Activated T-cell treated with anti-CD3 and anti-CD28 coated beads, Interleukin-2, amount 50 U/mL, for 72 hours (primary cell): ENCODE measurements around the gene PCCA. TPM values are rescaled to one million over a fixed set of nuclear protein-coding genes. Genes with fewer than 3 reads are reported as not detected.

ENCODE experiments used
- ATAC-seq, 2 donors: fragments of 150-1000 bp; cut with Tn5 transposase; replicated peaks in 1 of 2; 2 replicates each; pipeline ENCODE4 v1.10.0; 2021; ENCODE audit warnings: moderate library complexity in 2 of 2, mild to moderate bottlenecking in 1 of 2
- DNase-seq, 2 donors: peaks; one replicate each; pipeline ENCODE4 v3.0.0; 2021 to 2022; ENCODE audit warnings: mixed read lengths in 1 of 2
- H3K27ac Mint-ChIP-seq: one replicate; pipeline ENCODE4 v1.8.0; 2022; ENCODE audit warnings: mild to moderate bottlenecking, moderate library complexity, mixed read lengths
- H3K27me3 Mint-ChIP-seq: one replicate; pipeline ENCODE4 v1.8.0; 2022; ENCODE audit warnings: low read depth, mixed read lengths
- H3K36me3 Mint-ChIP-seq, 2 donors: one replicate each; pipeline ENCODE4 v1.8.0; 2022; ENCODE audit warnings: mixed read lengths in 2 of 2, mild to moderate bottlenecking in 1 of 2; ENCODE audit not compliant: insufficient read depth in 2 of 2
- H3K4me1 Mint-ChIP-seq: one replicate; pipeline ENCODE4 v1.8.0; 2022; ENCODE audit warnings: low read depth, mixed read lengths
- H3K4me3 Mint-ChIP-seq, 2 donors: one replicate each; pipeline ENCODE4 v1.8.0; 2022; ENCODE audit warnings: mild to moderate bottlenecking in 2 of 2, mixed read lengths in 2 of 2, moderate library complexity in 2 of 2
- H3K9me3 Mint-ChIP-seq, 2 donors: one replicate each; pipeline ENCODE4 v1.8.0; 2022; ENCODE audit warnings: mixed read lengths in 2 of 2
- total RNA-seq, 2 donors: library from RNA; stranded (reverse); gene quantifications; one replicate each; pipeline ENCODE4 v1.2.3, GENCODE V29; 2022

The PCCA gene
- total RNA-seq, 2 donors from 2014 or later = 10.5 to 16.9 TPM

DNA sequence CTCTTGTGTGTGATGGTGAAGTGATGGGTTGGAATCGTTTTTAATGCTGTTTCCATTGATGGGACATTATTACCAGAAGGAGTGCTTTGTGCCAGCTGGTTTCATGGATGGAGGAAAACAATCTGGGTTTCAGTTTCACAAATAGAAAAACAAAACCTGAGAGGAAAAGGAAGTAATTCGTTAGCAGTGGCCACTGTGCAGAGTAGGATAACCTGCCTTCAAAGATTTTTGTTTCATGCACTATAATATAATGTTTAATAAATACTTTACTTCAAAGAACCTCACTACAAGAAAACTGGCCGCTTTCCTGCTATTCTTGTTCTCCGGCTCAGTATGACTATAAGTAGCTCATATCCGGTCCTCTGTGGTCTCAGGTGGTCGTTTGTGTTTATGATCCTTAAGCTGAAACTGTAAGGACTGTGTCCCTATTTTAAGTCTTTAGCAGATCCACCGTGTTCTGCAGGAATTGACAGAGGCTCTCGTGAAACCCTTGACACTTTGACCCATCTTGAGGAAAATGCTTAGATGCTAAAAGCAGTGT lies 395.0 kb downstream of the PCCA start:
- DNase-seq (no peak), ATAC-seq (no peak)
- H3K27ac Mint-ChIP-seq = peak overlapping the region; percentile 31
- H3K36me3 Mint-ChIP-seq = no peaks in the 10 kb centered on the region
- no peaks in the 10 kb centered on the region for H3K9me3 Mint-ChIP-seq
- no peak overlapping the region for H3K4me3 Mint-ChIP-seq
- peaks cover 14% of the 10 kb centered on the region for H3K4me1 Mint-ChIP-seq
- no peaks in the 10 kb centered on the region for H3K27me3 Mint-ChIP-seq

DNA sequence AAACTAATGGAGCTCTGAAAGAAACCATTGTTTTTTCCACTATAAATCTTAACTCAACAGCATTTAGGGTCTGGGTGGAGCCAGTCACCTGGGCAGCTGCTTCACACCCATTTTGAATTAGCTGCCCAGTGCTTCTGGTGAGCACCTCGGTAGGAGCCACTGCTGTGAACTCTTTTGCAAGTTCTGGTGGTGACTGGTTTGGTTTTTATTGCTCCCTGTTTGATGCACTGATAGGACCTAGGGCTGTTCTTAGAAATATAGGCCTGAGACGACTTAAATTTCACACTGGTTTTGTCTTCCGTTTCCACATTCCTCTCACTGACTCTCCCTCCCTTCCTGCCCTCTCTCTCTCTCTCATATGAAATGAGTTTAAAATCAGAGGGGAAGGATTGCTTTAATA lies 395.8 kb downstream of the PCCA start:
- H3K27ac Mint-ChIP-seq = no peak overlapping the region
- ATAC-seq = peak in 1 of 2 donors; percentile 32

DNA sequence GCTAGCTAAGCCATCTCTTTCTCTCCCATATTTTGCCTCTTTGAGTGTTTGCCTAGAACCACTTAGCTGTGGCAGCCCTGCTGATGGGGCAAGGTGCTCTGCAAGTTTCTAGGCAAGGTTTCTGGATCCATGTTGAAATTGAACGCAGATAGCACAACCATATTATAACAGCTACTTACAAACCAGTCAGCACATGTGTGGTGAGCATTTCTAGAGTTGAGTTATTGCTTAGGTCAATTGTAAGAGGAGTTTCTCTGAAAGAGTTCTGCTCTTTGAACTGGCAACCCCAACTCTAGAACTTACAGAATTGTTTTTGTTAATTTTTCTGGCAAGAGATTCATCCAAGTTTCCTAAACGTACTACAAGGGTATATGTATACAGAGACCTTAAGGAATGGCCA lies 396.4 kb downstream of the PCCA start:
- ATAC-seq (peak in 1 of 2 donors; percentile 52), DNase-seq (no peak)
- peaks cover 14% of the 10 kb centered on the region for H3K4me1 Mint-ChIP-seq
- H3K27me3 Mint-ChIP-seq = no peaks in the 10 kb centered on the region
- no peaks in the 10 kb centered on the region for H3K36me3 Mint-ChIP-seq
- H3K9me3 Mint-ChIP-seq = no peaks in the 10 kb centered on the region
- no peak overlapping the region for H3K27ac Mint-ChIP-seq
- H3K4me3 Mint-ChIP-seq = no peak overlapping the region

More for the DNA sequence above, 395.8 kb downstream of the PCCA start:
- no peaks in the 10 kb centered on the region for H3K9me3 Mint-ChIP-seq
- H3K36me3 Mint-ChIP-seq = no peaks in the 10 kb centered on the region
- peaks cover 14% of the 10 kb centered on the region for H3K4me1 Mint-ChIP-seq
- no peak for DNase-seq
- H3K27me3 Mint-ChIP-seq = no peaks in the 10 kb centered on the region
- no peak overlapping the region for H3K4me3 Mint-ChIP-seq

DNA sequence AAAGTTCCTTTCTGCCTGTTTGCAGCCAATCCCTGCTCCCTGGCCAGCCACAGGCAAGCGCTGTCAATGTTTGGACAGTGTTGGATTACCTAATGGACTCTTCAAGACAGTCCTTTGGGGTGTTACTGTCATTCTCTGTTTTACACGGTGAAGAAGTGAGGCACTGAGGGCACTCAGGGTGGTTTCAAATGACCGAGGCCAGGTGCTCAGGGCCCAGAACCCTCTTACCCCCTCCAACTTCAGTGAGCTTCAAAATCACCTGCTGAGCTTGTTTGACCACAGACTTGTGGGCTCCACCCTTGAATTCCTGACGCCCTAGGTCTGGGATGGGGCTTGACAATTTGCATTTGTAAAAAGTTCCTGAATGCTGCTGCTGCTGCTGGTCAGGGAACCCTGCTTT lies 401.8 kb downstream of the PCCA start:
- H3K9me3 Mint-ChIP-seq = no peaks in the 10 kb centered on the region
- no peak overlapping the region for H3K27ac Mint-ChIP-seq
- no peaks in the 10 kb centered on the region for H3K4me1 Mint-ChIP-seq
- DNase-seq (no peak), ATAC-seq (no peak)
- H3K4me3 Mint-ChIP-seq = no peak overlapping the region
- H3K36me3 Mint-ChIP-seq = no peaks in the 10 kb centered on the region
- H3K27me3 Mint-ChIP-seq = no peaks in the 10 kb centered on the region

DNA sequence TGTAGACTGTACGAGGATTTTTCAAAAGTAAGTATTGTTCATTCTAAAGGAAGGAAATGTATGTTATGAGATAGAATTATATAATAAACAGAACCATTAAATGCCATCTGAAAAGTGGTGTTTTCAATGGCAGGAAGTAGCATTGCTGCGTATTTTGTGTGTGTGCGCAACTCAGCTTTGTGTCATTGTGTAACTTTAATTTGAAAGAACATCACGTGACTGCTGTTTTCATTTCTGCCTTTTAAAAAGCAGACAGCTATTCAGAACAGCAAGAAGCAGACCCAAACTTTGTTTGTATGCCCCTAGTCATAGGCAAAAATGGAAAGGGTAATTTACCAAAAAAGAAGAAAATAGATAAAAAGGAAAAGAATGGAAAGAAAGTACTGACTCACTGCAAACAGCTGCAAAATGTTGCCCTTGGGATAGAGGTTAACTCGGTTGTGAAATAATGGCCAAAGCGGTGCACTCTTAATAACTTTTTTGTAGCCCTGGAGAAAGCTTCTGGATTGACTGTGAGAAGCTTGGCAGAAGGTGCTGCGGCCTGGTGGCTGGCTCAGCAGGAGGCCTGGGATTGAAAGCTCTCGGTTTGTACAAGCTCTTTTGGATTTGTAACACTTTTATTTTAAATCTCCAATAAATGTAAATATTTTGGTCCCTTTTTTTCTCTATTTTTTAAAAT lies 402.4 kb downstream of the PCCA start:
- ATAC-seq = no peak
- Mint-ChIP-seq H3K4me1 (no peaks in the 10 kb centered on the region), H3K27me3 (no peaks in the 10 kb centered on the region), H3K4me3 (no peak overlapping the region), H3K9me3 (no peaks in the 10 kb centered on the region), H3K27ac (no peak overlapping the region), H3K36me3 (no peaks in the 10 kb centered on the region)
- no peak for DNase-seq

DNA sequence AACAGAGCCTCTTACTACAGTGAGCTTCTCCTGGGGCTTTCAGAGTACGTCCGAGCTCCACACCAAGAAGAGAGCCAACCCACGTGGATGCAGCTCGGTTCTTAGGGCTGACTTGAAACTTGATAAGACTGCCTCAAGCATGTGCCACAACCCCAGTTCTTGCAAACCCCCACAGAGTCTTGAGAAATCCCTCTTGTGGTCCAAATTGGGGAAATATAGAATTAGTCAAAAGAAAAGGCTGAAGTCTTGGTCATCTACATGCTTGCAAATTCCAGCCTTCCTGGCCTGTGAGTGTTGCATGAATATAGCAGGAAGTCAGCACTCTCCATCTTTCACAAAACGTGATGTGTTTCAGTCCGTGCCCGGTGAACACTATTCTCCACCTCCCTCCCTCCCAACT lies 404.5 kb downstream of the PCCA start:
- H3K9me3 Mint-ChIP-seq = no peaks in the 10 kb centered on the region
- H3K4me3 Mint-ChIP-seq = no peak overlapping the region
- no peaks in the 10 kb centered on the region for H3K27me3 Mint-ChIP-seq
- DNase-seq = no peak
- no peak overlapping the region for H3K27ac Mint-ChIP-seq
- ATAC-seq = no peak
- no peaks in the 10 kb centered on the region for H3K36me3 Mint-ChIP-seq
- no peaks in the 10 kb centered on the region for H3K4me1 Mint-ChIP-seq

DNA sequence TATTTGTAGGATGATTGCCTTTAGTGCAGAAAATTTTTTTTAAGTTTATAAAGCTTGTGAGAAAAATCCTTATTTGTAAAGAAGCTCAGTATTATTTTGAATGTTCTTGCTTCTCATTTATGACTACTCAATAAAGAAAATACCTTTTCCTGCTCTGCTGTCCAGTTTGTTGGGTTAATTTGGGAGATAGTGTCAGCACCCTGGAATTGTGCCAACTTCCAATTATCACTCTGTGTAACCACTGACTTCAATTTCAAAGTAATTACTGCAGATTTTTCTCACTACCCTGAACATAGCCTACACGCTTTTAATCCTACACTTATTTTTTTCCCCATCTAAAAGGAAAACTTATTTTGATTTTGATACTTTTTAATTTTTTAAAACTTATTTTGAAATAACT lies 406.6 kb downstream of the PCCA start:
- Mint-ChIP-seq H3K4me1 (no peaks in the 10 kb centered on the region), H3K27ac (no peak overlapping the region), H3K27me3 (no peaks in the 10 kb centered on the region), H3K4me3 (no peak overlapping the region), H3K9me3 (no peaks in the 10 kb centered on the region), H3K36me3 (no peaks in the 10 kb centered on the region)
- ATAC-seq (no peak), DNase-seq (no peak)

DNA sequence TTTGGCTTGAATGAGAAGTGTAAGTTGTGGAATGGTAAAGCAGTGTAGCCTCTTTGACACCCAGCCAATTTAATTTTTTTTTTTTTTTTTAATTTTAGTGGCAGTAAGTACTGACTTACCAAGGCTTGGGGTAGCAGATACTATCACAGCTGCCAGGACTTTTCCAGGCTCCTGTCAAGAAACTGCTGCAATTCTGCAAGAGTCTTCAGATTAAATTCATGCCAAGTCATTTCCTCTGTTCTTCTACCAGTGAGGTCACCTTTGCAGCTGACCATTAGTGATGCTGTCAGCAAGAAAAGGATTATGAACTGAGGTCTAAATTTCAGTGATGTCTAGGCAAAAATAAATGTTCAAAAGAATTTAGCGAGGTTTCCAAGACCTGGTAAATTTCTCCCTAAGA lies 408.5 kb downstream of the PCCA start:
- no peak overlapping the region for H3K27ac Mint-ChIP-seq
- no peak overlapping the region for H3K4me3 Mint-ChIP-seq
- H3K9me3 Mint-ChIP-seq = no peaks in the 10 kb centered on the region
- ATAC-seq = no peak
- peaks cover 2% of the 10 kb centered on the region for H3K27me3 Mint-ChIP-seq
- H3K4me1 Mint-ChIP-seq = no peaks in the 10 kb centered on the region
- H3K36me3 Mint-ChIP-seq = no peaks in the 10 kb centered on the region
- no peak for DNase-seq

DNA sequence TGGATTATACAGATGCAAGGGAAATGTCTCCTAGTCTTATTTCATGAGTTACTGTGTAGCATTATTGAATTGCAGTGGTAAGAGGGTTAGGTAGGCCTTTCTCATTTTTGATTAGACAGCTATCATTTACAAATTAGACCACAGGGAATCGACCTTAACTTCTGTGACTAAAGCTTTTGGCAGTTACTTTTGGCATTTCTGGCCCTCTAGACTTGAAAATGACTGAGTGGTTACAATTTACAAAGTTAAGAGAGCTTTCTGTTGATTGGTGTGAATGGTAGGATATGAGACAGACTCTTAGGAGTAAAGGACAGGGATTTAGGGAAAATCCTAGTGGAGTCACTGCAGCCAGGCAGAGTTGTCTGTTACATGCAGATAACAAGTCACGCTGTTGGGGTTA lies 413.6 kb downstream of the PCCA start:
- Mint-ChIP-seq H3K27me3 (peaks cover 17% of the 10 kb centered on the region), H3K36me3 (no peaks in the 10 kb centered on the region), H3K27ac (no peak overlapping the region), H3K9me3 (no peaks in the 10 kb centered on the region), H3K4me1 (peaks cover 24% of the 10 kb centered on the region), H3K4me3 (no peak overlapping the region)
- no peak for ATAC-seq
- DNase-seq = no peak

DNA sequence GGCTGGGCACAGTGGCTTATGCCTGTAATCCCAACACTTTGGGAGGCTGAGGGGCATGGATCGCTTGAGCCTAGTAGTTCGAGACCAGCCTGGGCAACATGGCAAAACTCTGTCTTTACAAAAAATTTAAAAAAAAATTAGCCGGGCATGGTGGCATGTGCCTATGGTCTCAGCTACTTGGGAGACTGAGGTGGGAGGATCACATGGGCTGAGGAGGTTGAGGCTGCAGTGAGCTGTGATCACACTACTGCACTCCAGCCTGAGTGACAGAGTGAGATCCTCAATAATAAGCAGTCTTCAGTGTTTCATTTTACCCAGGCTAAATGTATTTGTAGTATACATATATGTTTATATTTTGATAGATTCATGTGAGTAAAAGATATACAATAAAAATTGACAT lies 414.7 kb downstream of the PCCA start:
- H3K27me3 Mint-ChIP-seq = peaks cover 26% of the 10 kb centered on the region
- no peaks in the 10 kb centered on the region for H3K36me3 Mint-ChIP-seq
- DNase-seq = no peak
- no peaks in the 10 kb centered on the region for H3K9me3 Mint-ChIP-seq
- no peak overlapping the region for H3K4me3 Mint-ChIP-seq
- ATAC-seq = no peak
- no peak overlapping the region for H3K27ac Mint-ChIP-seq
- peaks cover 28% of the 10 kb centered on the region for H3K4me1 Mint-ChIP-seq

DNA sequence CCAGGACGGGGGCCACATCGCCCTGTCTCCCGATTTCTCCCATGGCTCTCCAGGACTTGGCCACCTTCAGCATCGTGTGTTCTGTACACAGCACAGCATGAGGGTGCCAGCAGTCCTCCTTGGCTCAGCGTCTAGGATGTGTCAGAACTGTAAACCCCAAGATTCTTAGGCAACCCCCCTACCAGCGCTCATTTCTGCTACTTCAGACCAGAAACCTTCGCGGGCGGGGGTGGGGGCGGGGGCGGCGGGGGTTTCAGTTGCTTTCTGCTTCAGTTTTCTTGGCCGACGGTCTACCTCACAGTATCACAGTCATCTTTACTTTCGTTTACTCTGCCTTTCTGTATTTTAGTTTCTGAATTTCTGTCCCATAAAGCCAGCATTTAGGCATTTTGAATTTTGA lies 417.3 kb downstream of the PCCA start:
- H3K36me3 Mint-ChIP-seq = no peaks in the 10 kb centered on the region
- peaks cover 48% of the 10 kb centered on the region for H3K27me3 Mint-ChIP-seq
- DNase-seq (peak; percentile 70 to 72), ATAC-seq (peak; percentile 96 to 97)
- peak overlapping the region; percentile 89 for H3K27ac Mint-ChIP-seq
- no peaks in the 10 kb centered on the region for H3K9me3 Mint-ChIP-seq
- peak overlapping the region; percentile 72 to 78 for H3K4me3 Mint-ChIP-seq
- peaks cover 28% of the 10 kb centered on the region for H3K4me1 Mint-ChIP-seq

DNA sequence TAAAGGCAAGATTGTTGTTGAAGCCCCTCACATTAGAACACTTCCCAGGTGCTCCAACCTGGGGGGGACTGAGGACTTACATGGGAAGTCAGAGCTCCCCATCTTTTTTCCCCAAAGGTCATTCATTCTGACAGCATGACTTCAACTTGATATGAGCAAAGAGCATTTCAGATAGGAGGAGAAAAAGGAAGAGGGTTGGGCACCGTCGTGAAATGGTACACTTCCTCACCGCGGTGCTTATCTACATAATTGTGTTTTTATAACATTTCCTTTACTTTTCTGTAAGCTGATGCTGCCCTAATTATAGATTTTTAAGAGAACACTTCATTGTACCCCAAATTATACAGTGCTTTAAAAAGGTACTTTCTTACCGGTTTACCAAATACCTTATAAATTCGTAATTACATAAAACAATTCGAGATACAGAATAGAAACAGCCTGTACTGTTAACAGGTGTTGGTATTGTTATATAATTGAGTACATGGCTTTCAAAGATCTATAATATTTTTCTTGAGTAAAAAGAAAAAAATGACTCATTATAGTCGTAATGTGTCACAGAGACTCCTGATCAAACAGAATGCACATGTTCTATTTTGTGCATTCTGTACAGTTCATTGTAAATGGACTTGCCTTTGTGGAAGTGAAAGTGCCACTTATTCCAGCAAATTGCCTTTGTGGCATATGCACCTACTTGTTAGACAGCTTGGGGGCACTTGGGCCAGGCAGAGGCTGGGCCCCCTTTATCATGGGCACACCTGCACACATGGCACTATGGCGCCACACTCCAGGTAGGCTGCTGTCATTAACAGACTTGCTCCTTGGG lies 417.9 kb downstream of the PCCA start:
- Mint-ChIP-seq H3K36me3 (no peaks in the 10 kb centered on the region), H3K9me3 (no peaks in the 10 kb centered on the region), H3K4me1 (peaks cover 28% of the 10 kb centered on the region), H3K27me3 (peaks cover 52% of the 10 kb centered on the region), H3K4me3 (peak overlapping the region; percentile 72 to 78), H3K27ac (peak overlapping the region; percentile 89)
- ATAC-seq (peak; percentile 62 to 66), DNase-seq (no peak)

DNA sequence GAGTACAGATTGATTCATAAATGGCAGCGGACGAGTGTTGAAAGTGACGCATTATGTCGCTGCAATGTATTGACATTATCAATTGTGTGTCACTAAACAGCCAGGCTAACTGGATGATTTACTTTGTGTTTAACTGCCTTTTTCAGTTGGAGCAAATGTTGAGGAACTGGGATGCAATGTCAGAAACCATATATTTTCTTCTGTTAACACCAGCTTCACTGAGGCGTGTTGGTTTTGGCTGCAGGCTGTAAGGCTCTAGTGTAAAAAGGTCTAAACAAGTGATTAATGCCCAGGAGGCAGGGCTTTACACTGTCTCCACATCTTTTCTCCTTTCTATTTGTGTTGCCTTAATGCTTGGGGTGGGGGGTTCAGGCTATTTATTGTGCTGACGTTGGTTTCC lies 419.6 kb downstream of the PCCA start:
- Mint-ChIP-seq H3K4me3 (no peak overlapping the region), H3K9me3 (no peaks in the 10 kb centered on the region), H3K27ac (no peak overlapping the region), H3K36me3 (no peaks in the 10 kb centered on the region), H3K4me1 (peaks cover 28% of the 10 kb centered on the region), H3K27me3 (peaks cover 55% of the 10 kb centered on the region)
- no peak for DNase-seq
- ATAC-seq = no peak
